Body of pancreas (tissue), 4 donors: ENCODE measurements around the gene SLC6A19.

Experiments
- CTCF ChIP-seq, 7 experiments: fragments of 450-650 bp in 4 of 7; fragments of 200-600 bp in 3 of 7; sonication (generic) in 3 of 7; IDR thresholded peaks; one replicate each; pipeline ENCODE4 v1.5.1; 2016 to 2019; ENCODE audit warnings: antibody characterized with exemption in 7 of 7
- POLR2A ChIP-seq, 3 donors: fragments of 450-650 bp; IDR thresholded peaks; one replicate each; pipeline ENCODE4 v1.6.1; 2016; ENCODE audit warnings: antibody characterized with exemption in 3 of 3, mild to moderate bottlenecking in 2 of 3

- TF ChIP-seq CTCF (IDR thresholded peaks at IDR 0.05) (no peak), POLR2A (IDR thresholded peaks at IDR 0.05) (no peak)
Observed at GRCh38 chr5:1176473-1177391, 24.7 kb upstream of the SLC6A19 start.
